Measurements from ENCODE around the gene CNN1. TPM values are rescaled to one million over a fixed set of nuclear protein-coding genes. Genes with fewer than 3 reads are reported as not detected.
"Not testable (repeated sequence)": the region's sequence is repeated elsewhere in the genome, so short reads cannot be mapped to it uniquely, and the experiment has no call there.

CNN1 gene
- total RNA-seq, 1 experiment from 2014 or later = not detected

GRCh38 chr19:11556634-11557420, 18.2 kb downstream of the CNN1 start:
- H3K4me1 Mint-ChIP-seq (ENCODE audit: low read depth, unreplicated experiment) = peaks cover 16% of the 10 kb centered on the region
- H3K4me3 Mint-ChIP-seq (ENCODE audit: low read depth, unreplicated experiment) = no peak overlapping the region
- CTCF ChIA-PET = interaction anchor here (0.5 kb wide), 1 partner anchor 274 kb away, joined by 3 read pairs; no protein-coding TSS in a partner anchor
- no TSS peak for BruUV-seq (replicated peaks)
- intact Hi-C loops (cut with micrococcal nuclease; ENCODE audit: unreplicated experiment) = no loop called here
- H3K36me3 Mint-ChIP-seq (ENCODE audit: insufficient read depth, unreplicated experiment) = peaks cover 30% of the 10 kb centered on the region
- H3K27ac Mint-ChIP-seq (ENCODE audit: unreplicated experiment) = no peak overlapping the region
- H3K9me3 Mint-ChIP-seq (ENCODE audit: low read depth, unreplicated experiment) = no peaks in the 10 kb centered on the region
- TF ChIP-seq CTCF (IDR thresholded peaks at IDR 0.05; ENCODE audit: unreplicated experiment) = no peak
- no peak for DNase-seq
- no peaks in the 10 kb centered on the region for H3K27me3 Mint-ChIP-seq (ENCODE audit: unreplicated experiment)

- Mint-ChIP-seq H3K4me1 (ENCODE audit: low read depth, unreplicated experiment) (peaks cover 16% of the 10 kb centered on the region), H3K36me3 (ENCODE audit: insufficient read depth, unreplicated experiment) (peaks cover 22% of the 10 kb centered on the region), H3K27me3 (ENCODE audit: unreplicated experiment) (no peaks in the 10 kb centered on the region), H3K4me3 (ENCODE audit: low read depth, unreplicated experiment) (peak within 1 kb of the TSS; percentile 92), H3K27ac (ENCODE audit: unreplicated experiment) (peak within 1 kb of the TSS; percentile 89), H3K9me3 (ENCODE audit: low read depth, unreplicated experiment) (no peaks in the 10 kb centered on the region)
- no peak for TF ChIP-seq CTCF (IDR thresholded peaks at IDR 0.05; ENCODE audit: unreplicated experiment)
- CTCF ChIA-PET = interaction anchor here (0.9 to 1.4 kb wide), 2 partner anchors 23 to 77 kb away, joined by 3 to 4 read pairs; no protein-coding TSS in a partner anchor
- BruUV-seq (replicated peaks) = TSS peak; percentile 95
- intact Hi-C loops (cut with micrococcal nuclease; ENCODE audit: unreplicated experiment) = no loop called here
- peak; percentile 94 for DNase-seq
These were observed 20.5 kb downstream of the CNN1 start, which contains the start of gene ELOF1 for GRCh38 chr19:11558881-11559828. Gene ELOF1 (minus strand): TSS chr19:11559230. CDS start chr19:11554347, 4,883 bp downstream.

- no TSS peak for BruUV-seq (replicated peaks)
- no peaks in the 10 kb centered on the region for H3K27me3 Mint-ChIP-seq (ENCODE audit: unreplicated experiment)
- peaks cover 18% of the 10 kb centered on the region for H3K36me3 Mint-ChIP-seq (ENCODE audit: insufficient read depth, unreplicated experiment)
- H3K27ac Mint-ChIP-seq (ENCODE audit: unreplicated experiment) = peak overlapping the region; percentile 54
- peak; percentile 34 for TF ChIP-seq CTCF (IDR thresholded peaks at IDR 0.05; ENCODE audit: unreplicated experiment)
- intact Hi-C loops (cut with micrococcal nuclease; ENCODE audit: unreplicated experiment) = loop anchor here (1.0 kb wide), 1 partner anchor 16 kb away; no protein-coding TSS in a partner anchor
- peak overlapping the region; percentile 92 for H3K4me3 Mint-ChIP-seq (ENCODE audit: low read depth, unreplicated experiment)
- CTCF ChIA-PET = no interaction called here
- no peaks in the 10 kb centered on the region for H3K9me3 Mint-ChIP-seq (ENCODE audit: low read depth, unreplicated experiment)
- peaks cover 16% of the 10 kb centered on the region for H3K4me1 Mint-ChIP-seq (ENCODE audit: low read depth, unreplicated experiment)
- DNase-seq = peak; percentile 59
These were observed 21.9 kb downstream of the CNN1 start for GRCh38 chr19:11560404-11561051.

- intact Hi-C loops (cut with micrococcal nuclease; ENCODE audit: unreplicated experiment) = no loop called here
- CTCF ChIA-PET = no interaction called here
- H3K4me1 Mint-ChIP-seq (ENCODE audit: low read depth, unreplicated experiment) = no peaks in the 10 kb centered on the region
- no peaks in the 10 kb centered on the region for H3K9me3 Mint-ChIP-seq (ENCODE audit: low read depth, unreplicated experiment)
- no peak overlapping the region for H3K4me3 Mint-ChIP-seq (ENCODE audit: low read depth, unreplicated experiment)
- no peaks in the 10 kb centered on the region for H3K27me3 Mint-ChIP-seq (ENCODE audit: unreplicated experiment)
- no peak for DNase-seq
- H3K27ac Mint-ChIP-seq (ENCODE audit: unreplicated experiment) = no peak overlapping the region
- peaks cover 10% of the 10 kb centered on the region for H3K36me3 Mint-ChIP-seq (ENCODE audit: insufficient read depth, unreplicated experiment)
- BruUV-seq (replicated peaks) = no TSS peak
- no peak for TF ChIP-seq CTCF (IDR thresholded peaks at IDR 0.05; ENCODE audit: unreplicated experiment)
These were observed 24.9 kb downstream of the CNN1 start for GRCh38 chr19:11563532-11563931.

GRCh38 chr19:11564082-11564807, 25.6 kb downstream of the CNN1 start:
- intact Hi-C loops (cut with micrococcal nuclease; ENCODE audit: unreplicated experiment); H3K36me3 Mint-ChIP-seq (ENCODE audit: insufficient read depth, unreplicated experiment); DNase-seq; CTCF ChIA-PET; H3K27ac Mint-ChIP-seq (ENCODE audit: unreplicated experiment); H3K27me3 Mint-ChIP-seq (ENCODE audit: unreplicated experiment); H3K9me3 Mint-ChIP-seq (ENCODE audit: low read depth, unreplicated experiment); BruUV-seq (replicated peaks); H3K4me3 Mint-ChIP-seq (ENCODE audit: low read depth, unreplicated experiment); H3K4me1 Mint-ChIP-seq (ENCODE audit: low read depth, unreplicated experiment): not testable (repeated sequence)

- CTCF ChIA-PET = not testable (repeated sequence)
These were observed 27.0 kb downstream of the CNN1 start for GRCh38 chr19:11565649-11565980.

More at GRCh38 chr19:11565649-11565980, 27.0 kb downstream of the CNN1 start:
- DNase-seq; BruUV-seq (replicated peaks); H3K27me3 Mint-ChIP-seq (ENCODE audit: unreplicated experiment); H3K9me3 Mint-ChIP-seq (ENCODE audit: low read depth, unreplicated experiment); H3K4me3 Mint-ChIP-seq (ENCODE audit: low read depth, unreplicated experiment); H3K27ac Mint-ChIP-seq (ENCODE audit: unreplicated experiment); H3K4me1 Mint-ChIP-seq (ENCODE audit: low read depth, unreplicated experiment); H3K36me3 Mint-ChIP-seq (ENCODE audit: insufficient read depth, unreplicated experiment); intact Hi-C loops (cut with micrococcal nuclease; ENCODE audit: unreplicated experiment): not testable (repeated sequence)
